Glutamatergic neuron (in vitro differentiated cells): ENCODE measurements around the gene PPM1E. TPM values are rescaled to one million over a fixed set of nuclear protein-coding genes. Genes with fewer than 3 reads are reported as not detected.

Source experiments
- DNase-seq: peaks from one replicate; pipeline ENCODE4 v3.0.0; 2022
- H3K27ac Mint-ChIP-seq: one replicate; pipeline ENCODE4 v1.8.0; 2020; ENCODE audit warnings: mild to moderate bottlenecking, mixed read lengths, inconsistent platforms; ENCODE audit not compliant: unreplicated experiment
- H3K27me3 Mint-ChIP-seq: one replicate; pipeline ENCODE4 v1.8.0; 2020; ENCODE audit warnings: mild to moderate bottlenecking, moderate library complexity, mixed read lengths, inconsistent platforms; ENCODE audit not compliant: unreplicated experiment
- H3K36me3 Mint-ChIP-seq: one replicate; pipeline ENCODE4 v1.8.0; 2020; ENCODE audit warnings: mild to moderate bottlenecking, mixed read lengths, inconsistent platforms; ENCODE audit not compliant: unreplicated experiment
- H3K4me1 Mint-ChIP-seq: one replicate; pipeline ENCODE4 v1.8.0; 2020; ENCODE audit warnings: mild to moderate bottlenecking, low read depth, mixed read lengths, inconsistent platforms; ENCODE audit not compliant: unreplicated experiment
- H3K4me3 Mint-ChIP-seq: one replicate; pipeline ENCODE4 v1.8.0; 2020; ENCODE audit warnings: mild to moderate bottlenecking, mixed read lengths, inconsistent platforms; ENCODE audit not compliant: unreplicated experiment
- H3K9me3 Mint-ChIP-seq: one replicate; pipeline ENCODE4 v1.8.0; 2020; ENCODE audit warnings: mild to moderate bottlenecking, moderate library complexity, mixed read lengths, inconsistent platforms; ENCODE audit not compliant: unreplicated experiment
- total RNA-seq: library from RNA; stranded (reverse); fragmentation: NEBNext Ultra II Directional; extraction: Animal tissue kit (Norgen Biotek cat#: 25700); gene quantifications from one replicate; pipeline ENCODE4 v1.2.1, GENCODE V29; 2021; ENCODE audit not compliant: unreplicated experiment
- TF ChIP-seq, protein P1 (sequence below): fragments of 200-600 bp; sonication (generic); IDR thresholded peaks from one replicate; pipeline ENCODE4 v1.5.0; 2021; ENCODE audit not compliant: partially characterized antibody, unreplicated experiment

PPM1E gene
- total RNA-seq, 1 donor from 2014 or later = 52.5 TPM

DNA sequence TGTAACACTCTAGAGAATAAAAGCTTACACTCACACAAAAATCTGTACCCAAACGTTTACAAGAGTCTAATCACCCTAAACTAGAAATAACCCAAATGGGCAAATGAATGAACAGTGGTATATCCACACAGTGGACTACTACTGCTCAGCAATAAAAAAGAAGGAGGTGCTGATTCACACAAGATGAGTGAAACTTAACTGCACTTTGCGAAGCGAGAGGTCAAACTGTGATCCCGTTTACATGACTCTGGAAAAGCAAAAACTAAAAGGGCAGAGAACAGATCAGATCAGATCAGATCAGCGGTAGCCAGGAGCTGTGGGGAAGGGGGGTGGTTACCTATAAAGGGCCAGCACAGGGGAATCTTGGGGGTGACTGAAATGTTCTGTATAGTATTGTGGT lies 237.7 kb downstream of the PPM1E start:
- Mint-ChIP-seq H3K4me1 (peaks cover 2% of the 10 kb centered on the region), H3K9me3 (peaks cover 4% of the 10 kb centered on the region), H3K36me3 (no peaks in the 10 kb centered on the region), H3K27me3 (no peaks in the 10 kb centered on the region), H3K27ac (no peak overlapping the region), H3K4me3 (no peak overlapping the region)
- TF ChIP-seq, protein P1, sequence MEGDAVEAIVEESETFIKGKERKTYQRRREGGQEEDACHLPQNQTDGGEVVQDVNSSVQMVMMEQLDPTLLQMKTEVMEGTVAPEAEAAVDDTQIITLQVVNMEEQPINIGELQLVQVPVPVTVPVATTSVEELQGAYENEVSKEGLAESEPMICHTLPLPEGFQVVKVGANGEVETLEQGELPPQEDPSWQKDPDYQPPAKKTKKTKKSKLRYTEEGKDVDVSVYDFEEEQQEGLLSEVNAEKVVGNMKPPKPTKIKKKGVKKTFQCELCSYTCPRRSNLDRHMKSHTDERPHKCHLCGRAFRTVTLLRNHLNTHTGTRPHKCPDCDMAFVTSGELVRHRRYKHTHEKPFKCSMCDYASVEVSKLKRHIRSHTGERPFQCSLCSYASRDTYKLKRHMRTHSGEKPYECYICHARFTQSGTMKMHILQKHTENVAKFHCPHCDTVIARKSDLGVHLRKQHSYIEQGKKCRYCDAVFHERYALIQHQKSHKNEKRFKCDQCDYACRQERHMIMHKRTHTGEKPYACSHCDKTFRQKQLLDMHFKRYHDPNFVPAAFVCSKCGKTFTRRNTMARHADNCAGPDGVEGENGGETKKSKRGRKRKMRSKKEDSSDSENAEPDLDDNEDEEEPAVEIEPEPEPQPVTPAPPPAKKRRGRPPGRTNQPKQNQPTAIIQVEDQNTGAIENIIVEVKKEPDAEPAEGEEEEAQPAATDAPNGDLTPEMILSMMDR = no peak
- no peak for DNase-seq

DNA sequence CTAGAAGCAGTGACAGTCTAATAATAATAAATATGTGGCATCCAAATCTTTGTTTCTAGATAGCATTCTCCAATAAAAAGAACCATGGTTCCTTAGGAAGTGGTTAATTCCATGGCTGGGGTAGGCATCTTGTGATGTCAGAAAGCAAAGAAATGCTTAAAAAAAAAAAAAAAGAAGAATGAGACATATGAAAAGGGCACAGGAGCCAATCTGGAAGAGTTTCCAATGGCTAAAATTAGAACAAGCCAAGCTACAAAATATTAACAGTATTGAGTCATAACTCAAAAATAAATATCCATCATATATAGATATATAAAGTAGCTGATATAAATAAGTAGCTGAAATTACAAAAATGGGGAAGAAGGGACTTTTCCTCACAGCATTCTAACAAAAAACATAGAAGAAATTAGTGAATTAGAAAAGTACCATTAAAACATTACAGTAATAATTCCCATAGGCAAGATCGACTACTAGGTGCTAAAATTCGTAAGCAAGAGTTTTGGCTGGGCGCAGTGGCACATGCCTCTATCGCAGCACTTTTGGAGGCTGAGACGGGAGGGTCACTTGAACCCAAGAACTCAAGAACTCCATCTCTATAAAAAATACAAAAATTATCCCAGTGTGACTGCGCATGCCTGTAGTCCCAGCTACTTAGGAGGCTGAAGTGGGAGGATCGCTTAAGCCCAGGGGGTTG lies 239.7 kb downstream of the PPM1E start:
- no peak overlapping the region for H3K4me3 Mint-ChIP-seq
- peaks cover 2% of the 10 kb centered on the region for H3K9me3 Mint-ChIP-seq
- no peaks in the 10 kb centered on the region for H3K36me3 Mint-ChIP-seq
- no peak for DNase-seq
- no peak overlapping the region for H3K27ac Mint-ChIP-seq
- no peaks in the 10 kb centered on the region for H3K27me3 Mint-ChIP-seq
- TF ChIP-seq, protein P1 = no peak
- no peaks in the 10 kb centered on the region for H3K4me1 Mint-ChIP-seq

DNA sequence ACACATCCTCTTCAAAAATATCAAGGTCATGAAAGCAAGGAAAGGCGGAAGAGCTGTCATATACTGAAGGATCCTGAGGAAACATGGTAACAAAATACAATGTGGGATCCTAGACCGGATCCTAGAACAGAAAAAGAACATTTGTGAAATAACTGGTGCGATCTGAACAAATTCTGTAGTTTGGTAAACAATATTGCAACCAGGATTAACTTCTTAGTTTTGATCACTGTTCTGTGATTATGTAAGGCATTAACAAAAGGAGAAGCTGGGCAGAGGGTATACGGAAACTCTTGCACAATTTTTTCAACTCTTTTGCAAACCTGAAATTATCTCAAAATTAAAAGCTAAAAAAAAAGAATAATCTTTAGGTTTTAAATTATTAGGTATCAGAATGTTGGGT lies 241.3 kb downstream of the PPM1E start:
- no peaks in the 10 kb centered on the region for H3K27me3 Mint-ChIP-seq
- no peaks in the 10 kb centered on the region for H3K4me1 Mint-ChIP-seq
- peaks cover 2% of the 10 kb centered on the region for H3K9me3 Mint-ChIP-seq
- DNase-seq = no peak
- no peak overlapping the region for H3K4me3 Mint-ChIP-seq
- no peak overlapping the region for H3K27ac Mint-ChIP-seq
- H3K36me3 Mint-ChIP-seq = no peaks in the 10 kb centered on the region
- TF ChIP-seq, protein P1 = no peak

DNA sequence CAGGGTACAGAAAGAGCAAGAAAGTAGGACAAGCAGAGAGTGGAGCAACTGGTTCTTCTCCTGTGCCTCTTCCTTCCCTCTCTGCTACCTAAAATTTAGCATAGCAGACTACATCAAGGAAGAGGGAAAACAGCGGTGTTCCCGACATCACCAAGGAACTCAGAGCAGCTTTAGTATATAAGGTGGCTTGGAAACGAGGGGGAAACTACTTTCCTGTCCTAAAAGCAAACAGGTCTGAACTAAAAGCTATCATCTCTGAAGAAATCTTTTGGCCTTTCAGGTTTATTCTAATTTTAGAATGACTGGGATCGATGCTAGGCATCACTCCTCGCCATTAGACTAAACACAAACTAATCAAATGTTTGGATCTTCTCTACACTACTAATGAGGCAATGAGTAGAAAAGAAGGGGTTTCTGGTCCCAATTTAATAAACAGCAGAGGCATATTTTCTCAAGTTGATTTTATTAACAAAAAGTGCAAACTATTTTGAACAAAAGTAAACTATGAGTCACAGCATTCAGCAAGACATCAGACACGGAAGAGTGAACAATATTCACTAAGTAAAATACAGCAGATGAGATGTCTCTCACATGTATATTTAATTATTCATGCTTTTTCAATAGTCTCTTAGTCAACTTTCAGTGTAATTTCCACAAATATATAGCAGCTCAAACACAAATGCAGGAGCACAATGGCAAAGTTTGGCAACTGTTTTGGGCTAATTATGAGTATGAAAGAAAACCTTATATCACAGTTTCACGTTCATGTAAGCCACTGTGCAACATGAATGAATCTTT lies 242.3 kb downstream of the PPM1E start:
- H3K9me3 Mint-ChIP-seq = peaks cover 2% of the 10 kb centered on the region
- TF ChIP-seq, protein P1 = no peak
- H3K27me3 Mint-ChIP-seq = no peaks in the 10 kb centered on the region
- no peaks in the 10 kb centered on the region for H3K36me3 Mint-ChIP-seq
- H3K27ac Mint-ChIP-seq = no peak overlapping the region
- no peaks in the 10 kb centered on the region for H3K4me1 Mint-ChIP-seq
- no peak for DNase-seq
- no peak overlapping the region for H3K4me3 Mint-ChIP-seq

- Mint-ChIP-seq H3K4me1 (no peaks in the 10 kb centered on the region), H3K36me3 (no peaks in the 10 kb centered on the region), H3K4me3 (no peak overlapping the region), H3K9me3 (peaks cover 2% of the 10 kb centered on the region), H3K27ac (no peak overlapping the region), H3K27me3 (no peaks in the 10 kb centered on the region)
- TF ChIP-seq, protein P1 = no peak
- DNase-seq = no peak
Measured at GRCh38 chr17:58998871-58999270, 243.2 kb downstream of the PPM1E start.
